ENCODE measurements around the gene MS4A15.
"Not testable (repeated sequence)": the region's sequence is repeated elsewhere in the genome, so short reads cannot be mapped to it uniquely, and the experiment has no call there.

Gene MS4A15

GRCh38 chr11:60756307-60757032 is at the start of gene MS4A15:
Gene MS4A15 (plus strand): TSS chr11:60756867. CDS start chr11:60763734, 6,867 bp downstream.
- Histone ChIP-seq H3K4me3 (ENCODE audit: low read length in 2 of 2) (no peak within 1 kb of the TSS), H3K9me3 (ENCODE audit: control insufficient read depth in 2 of 2, low read length in 2 of 2) (peaks cover 0 to 6% of the 10 kb centered on the region in 2 donors)

GRCh38 chr11:60706931-60707330 is 49.7 kb upstream of the MS4A15 start:
- Histone ChIP-seq H3K27me3 (ENCODE audit: control insufficient read depth in 1 of 2, insufficient read depth in 2 of 2, low read length in 2 of 2) (no peaks in the 10 kb centered on the region), H3K27ac (ENCODE audit: low read length) (no peak overlapping the region), H3K4me1 (ENCODE audit: control insufficient read depth, insufficient read depth, low read length) (no peaks in the 10 kb centered on the region), H3K9ac (ENCODE audit: low read length in 2 of 2) (no peak overlapping the region), H3K36me3 (ENCODE audit: control insufficient read depth in 2 of 2, insufficient read depth in 2 of 2, low read length in 2 of 2) (no peaks in the 10 kb centered on the region), H3K9me3 (ENCODE audit: control insufficient read depth in 2 of 2, low read length in 2 of 2) (peaks cover 0 to 4% of the 10 kb centered on the region in 2 donors), H3K4me3 (ENCODE audit: low read length in 2 of 2) (no peak overlapping the region)

More at GRCh38 chr11:60756307-60757032, at the start of gene MS4A15:
- Histone ChIP-seq H3K4me1 (ENCODE audit: control insufficient read depth, insufficient read depth, low read length) (no peaks in the 10 kb centered on the region), H3K36me3 (ENCODE audit: control insufficient read depth in 2 of 2, insufficient read depth in 2 of 2, low read length in 2 of 2) (no peaks in the 10 kb centered on the region), H3K27ac (ENCODE audit: low read length) (no peak within 1 kb of the TSS), H3K27me3 (ENCODE audit: control insufficient read depth in 1 of 2, insufficient read depth in 2 of 2, low read length in 2 of 2) (peaks cover 3 to 10% of the 10 kb centered on the region in 2 donors), H3K9ac (ENCODE audit: low read length in 2 of 2) (no peak within 1 kb of the TSS)

GRCh38 chr11:60710482-60710881 is 46.2 kb upstream of the MS4A15 start:
- Histone ChIP-seq H3K36me3 (ENCODE audit: control insufficient read depth in 2 of 2, insufficient read depth in 2 of 2, low read length in 2 of 2) (no peaks in the 10 kb centered on the region), H3K27me3 (ENCODE audit: control insufficient read depth in 1 of 2, insufficient read depth in 2 of 2, low read length in 2 of 2) (no peaks in the 10 kb centered on the region)

GRCh38 chr11:60711276-60711675 is 45.4 kb upstream of the MS4A15 start:
- Histone ChIP-seq H3K9me3 (ENCODE audit: control insufficient read depth in 2 of 2, low read length in 2 of 2) (peaks cover 0 to 4% of the 10 kb centered on the region in 2 donors), H3K9ac (ENCODE audit: low read length in 2 of 2) (no peak overlapping the region), H3K27me3 (ENCODE audit: control insufficient read depth in 1 of 2, insufficient read depth in 2 of 2, low read length in 2 of 2) (no peaks in the 10 kb centered on the region), H3K27ac (ENCODE audit: low read length) (no peak overlapping the region), H3K4me3 (ENCODE audit: low read length in 2 of 2) (no peak overlapping the region), H3K36me3 (ENCODE audit: control insufficient read depth in 2 of 2, insufficient read depth in 2 of 2, low read length in 2 of 2) (no peaks in the 10 kb centered on the region), H3K4me1 (ENCODE audit: control insufficient read depth, insufficient read depth, low read length) (no peaks in the 10 kb centered on the region)

More at GRCh38 chr11:60710482-60710881, 46.2 kb upstream of the MS4A15 start:
- H3K4me1 ChIP-seq (ENCODE audit: control insufficient read depth, insufficient read depth, low read length), result no peaks in the 10 kb centered on the region
- peaks cover 0 to 4% of the 10 kb centered on the region in 2 donors for H3K9me3 ChIP-seq (ENCODE audit: control insufficient read depth in 2 of 2, low read length in 2 of 2)
- no peak overlapping the region for H3K4me3 ChIP-seq (ENCODE audit: low read length in 2 of 2)
- H3K27ac ChIP-seq (ENCODE audit: low read length), result no peak overlapping the region
- no peak overlapping the region for H3K9ac ChIP-seq (ENCODE audit: low read length in 2 of 2)

- H3K27ac ChIP-seq (ENCODE audit: low read length); H3K4me1 ChIP-seq (ENCODE audit: control insufficient read depth, insufficient read depth, low read length); H3K9ac ChIP-seq (ENCODE audit: low read length in 2 of 2); H3K9me3 ChIP-seq (ENCODE audit: control insufficient read depth in 2 of 2, low read length in 2 of 2); H3K4me3 ChIP-seq (ENCODE audit: low read length in 2 of 2); H3K27me3 ChIP-seq (ENCODE audit: control insufficient read depth in 1 of 2, insufficient read depth in 2 of 2, low read length in 2 of 2); H3K36me3 ChIP-seq (ENCODE audit: control insufficient read depth in 2 of 2, insufficient read depth in 2 of 2, low read length in 2 of 2): not testable (repeated sequence)
Measured at GRCh38 chr11:60713423-60713822, 43.2 kb upstream of the MS4A15 start.

- Histone ChIP-seq H3K27ac (ENCODE audit: low read length) (no peak overlapping the region), H3K27me3 (ENCODE audit: control insufficient read depth in 1 of 2, insufficient read depth in 2 of 2, low read length in 2 of 2) (no peaks in the 10 kb centered on the region), H3K9me3 (ENCODE audit: control insufficient read depth in 2 of 2, low read length in 2 of 2) (peaks cover 4 to 5% of the 10 kb centered on the region in 2 donors), H3K4me1 (ENCODE audit: control insufficient read depth, insufficient read depth, low read length) (no peaks in the 10 kb centered on the region), H3K36me3 (ENCODE audit: control insufficient read depth in 2 of 2, insufficient read depth in 2 of 2, low read length in 2 of 2) (no peaks in the 10 kb centered on the region), H3K4me3 (ENCODE audit: low read length in 2 of 2) (no peak overlapping the region), H3K9ac (ENCODE audit: low read length in 2 of 2) (no peak overlapping the region)
Measured at GRCh38 chr11:60717956-60718355, 38.7 kb upstream of the MS4A15 start.

GRCh38 chr11:60718524-60719316 is 37.9 kb upstream of the MS4A15 start:
- H3K4me1 ChIP-seq (ENCODE audit: control insufficient read depth, insufficient read depth, low read length), result no peaks in the 10 kb centered on the region
- H3K9ac ChIP-seq (ENCODE audit: low read length in 2 of 2), result no peak overlapping the region
- no peaks in the 10 kb centered on the region for H3K27me3 ChIP-seq (ENCODE audit: control insufficient read depth in 1 of 2, insufficient read depth in 2 of 2, low read length in 2 of 2)
- peaks cover 4 to 5% of the 10 kb centered on the region in 2 donors for H3K9me3 ChIP-seq (ENCODE audit: control insufficient read depth in 2 of 2, low read length in 2 of 2)
- H3K36me3 ChIP-seq (ENCODE audit: control insufficient read depth in 2 of 2, insufficient read depth in 2 of 2, low read length in 2 of 2), result no peaks in the 10 kb centered on the region
- no peak overlapping the region for H3K4me3 ChIP-seq (ENCODE audit: low read length in 2 of 2)
- no peak overlapping the region for H3K27ac ChIP-seq (ENCODE audit: low read length)

- H3K36me3 ChIP-seq (ENCODE audit: control insufficient read depth in 2 of 2, insufficient read depth in 2 of 2, low read length in 2 of 2), result no peaks in the 10 kb centered on the region
- H3K27ac ChIP-seq (ENCODE audit: low read length), result no peak overlapping the region
- H3K4me1 ChIP-seq (ENCODE audit: control insufficient read depth, insufficient read depth, low read length), result no peaks in the 10 kb centered on the region
- no peak overlapping the region for H3K9ac ChIP-seq (ENCODE audit: low read length in 2 of 2)
- H3K9me3 ChIP-seq (ENCODE audit: control insufficient read depth in 2 of 2, low read length in 2 of 2), result peaks cover 4 to 5% of the 10 kb centered on the region in 2 donors
- no peaks in the 10 kb centered on the region for H3K27me3 ChIP-seq (ENCODE audit: control insufficient read depth in 1 of 2, insufficient read depth in 2 of 2, low read length in 2 of 2)
- no peak overlapping the region for H3K4me3 ChIP-seq (ENCODE audit: low read length in 2 of 2)
Measured at GRCh38 chr11:60719391-60719790, 37.3 kb upstream of the MS4A15 start.

GRCh38 chr11:60720460-60720859 is 36.2 kb upstream of the MS4A15 start:
- no peak overlapping the region for H3K27ac ChIP-seq (ENCODE audit: low read length)

GRCh38 chr11:60724420-60724819 is 32.2 kb upstream of the MS4A15 start, which contains the start of gene MS4A18:
Gene MS4A18 (plus strand): TSS chr11:60724720.
- H3K36me3 ChIP-seq (ENCODE audit: control insufficient read depth in 2 of 2, insufficient read depth in 2 of 2, low read length in 2 of 2), result no peaks in the 10 kb centered on the region
- no peak within 1 kb of the TSS for H3K4me3 ChIP-seq (ENCODE audit: low read length in 2 of 2)
- no peak within 1 kb of the TSS for H3K9ac ChIP-seq (ENCODE audit: low read length in 2 of 2)
- no peaks in the 10 kb centered on the region for H3K27me3 ChIP-seq (ENCODE audit: control insufficient read depth in 1 of 2, insufficient read depth in 2 of 2, low read length in 2 of 2)
- no peaks in the 10 kb centered on the region for H3K9me3 ChIP-seq (ENCODE audit: control insufficient read depth in 2 of 2, low read length in 2 of 2)
- H3K4me1 ChIP-seq (ENCODE audit: control insufficient read depth, insufficient read depth, low read length), result no peaks in the 10 kb centered on the region
- no peak within 1 kb of the TSS for H3K27ac ChIP-seq (ENCODE audit: low read length)

More at GRCh38 chr11:60720460-60720859, 36.2 kb upstream of the MS4A15 start:
- Histone ChIP-seq H3K36me3 (ENCODE audit: control insufficient read depth in 2 of 2, insufficient read depth in 2 of 2, low read length in 2 of 2) (no peaks in the 10 kb centered on the region), H3K27me3 (ENCODE audit: control insufficient read depth in 1 of 2, insufficient read depth in 2 of 2, low read length in 2 of 2) (no peaks in the 10 kb centered on the region), H3K4me3 (ENCODE audit: low read length in 2 of 2) (no peak overlapping the region), H3K4me1 (ENCODE audit: control insufficient read depth, insufficient read depth, low read length) (no peaks in the 10 kb centered on the region), H3K9me3 (ENCODE audit: control insufficient read depth in 2 of 2, low read length in 2 of 2) (peaks cover 4 to 5% of the 10 kb centered on the region in 2 donors), H3K9ac (ENCODE audit: low read length in 2 of 2) (no peak overlapping the region)
